RPMI7951 (cell line): ENCODE measurements around the gene SELL. TPM values are rescaled to one million over a fixed set of nuclear protein-coding genes. Genes with fewer than 3 reads are reported as not detected.
"Not testable (repeated sequence)": the region's sequence is repeated elsewhere in the genome, so short reads cannot be mapped to it uniquely, and the experiment has no call there.

Source experiments
- DNase-seq: peaks from one replicate; pipeline ENCODE4 v3.0.0-alpha.2; 2012; ENCODE audit warnings: low read depth
- total RNA-seq: library from RNA; depleted of rRNA; stranded (reverse); fragments of >200 nt; shearing (Covaris generic); gene quantifications from 2 replicates; pipeline ENCODE4 v1.2.3, GENCODE V29; 2014; rRNA removed

SELL gene
- 0.36 TPM in 1 of 2 replicates, not detected in the other for total RNA-seq

DNA sequence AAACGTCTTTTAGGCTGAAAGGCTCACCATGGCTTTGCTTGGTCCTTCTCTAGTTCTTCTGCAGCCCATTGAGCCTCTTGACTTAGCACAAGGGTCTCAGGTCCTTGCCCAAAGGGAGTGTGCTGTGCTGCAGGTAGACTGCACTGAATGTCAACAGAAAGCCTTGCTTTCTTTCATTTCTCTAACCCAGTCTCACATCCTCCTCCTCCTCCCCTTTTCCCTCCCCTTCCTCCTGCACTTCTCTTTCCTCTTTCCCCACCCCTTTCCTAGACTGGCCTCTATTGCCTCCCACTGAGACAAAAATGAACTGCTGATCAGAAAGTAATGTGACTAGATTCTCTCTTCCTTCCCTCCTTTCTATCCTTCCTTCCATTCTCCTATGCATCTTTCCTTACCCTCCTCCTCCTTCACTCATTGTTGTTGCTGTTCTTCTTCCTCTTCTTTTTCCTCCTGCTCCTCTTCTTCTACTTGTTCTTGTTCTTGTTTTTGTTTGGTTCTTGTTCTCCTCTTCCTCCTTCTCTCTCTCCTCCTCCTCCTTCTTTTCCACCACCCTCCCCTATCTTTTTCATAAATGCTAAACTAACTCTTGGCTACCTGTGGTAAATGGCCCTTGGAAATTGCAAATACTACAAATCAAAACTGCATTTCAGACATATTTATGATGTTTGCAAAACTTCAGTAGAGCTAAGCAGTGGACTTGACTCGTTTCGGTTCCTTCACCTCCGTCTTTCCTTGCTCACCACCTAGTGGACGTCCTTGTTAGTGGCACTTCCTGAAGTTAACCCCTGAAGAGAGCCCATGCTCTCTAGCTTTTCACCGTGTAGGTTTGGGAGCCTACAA lies at the start of gene SELL:
Gene SELL (minus strand): TSS at position 152 of the 840 bp plus-strand sequence. CDS start 122 bp downstream, at position 30.
- DNase-seq, result peak; percentile 64

DNA sequence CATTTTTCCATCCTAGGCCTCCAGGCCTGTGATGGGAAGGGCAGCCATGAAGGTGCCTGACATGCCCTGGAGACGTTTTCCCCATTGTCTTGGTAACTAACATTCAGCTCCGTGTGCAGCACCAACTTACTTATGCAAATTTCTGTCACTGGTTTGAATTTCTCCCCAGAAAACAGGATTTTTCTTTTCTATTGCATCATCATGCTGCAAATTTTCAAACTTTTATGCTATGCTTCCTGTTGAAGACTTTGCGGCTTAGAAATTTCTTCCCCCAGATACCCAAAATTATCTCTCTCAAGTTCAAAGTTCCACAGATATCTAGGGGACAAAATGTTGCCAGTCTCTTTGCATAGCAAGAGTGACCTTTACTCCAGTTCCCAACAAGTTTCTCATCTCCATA lies 47.6 kb upstream of the SELL start:
- DNase-seq, result no peak

DNA sequence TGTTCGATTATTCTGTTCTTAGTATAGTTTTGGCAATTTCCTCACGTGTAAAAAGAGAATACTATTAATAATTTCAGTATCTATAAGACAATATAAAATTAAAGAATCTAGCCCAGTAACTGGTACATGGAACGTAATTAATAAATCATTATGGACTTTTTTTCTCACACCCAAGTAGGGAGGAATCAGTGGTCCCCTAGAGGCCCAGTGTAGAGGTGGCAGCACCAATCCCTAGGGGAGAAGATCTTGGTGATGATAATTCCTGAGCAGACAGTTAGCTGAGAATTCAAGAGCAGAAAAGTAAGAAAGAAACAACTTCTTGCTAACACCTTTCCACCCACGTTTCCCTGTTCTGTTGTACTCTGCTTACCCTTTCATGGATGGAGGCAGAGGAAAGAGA lies 42.1 kb upstream of the SELL start:
- no peak for DNase-seq

DNA sequence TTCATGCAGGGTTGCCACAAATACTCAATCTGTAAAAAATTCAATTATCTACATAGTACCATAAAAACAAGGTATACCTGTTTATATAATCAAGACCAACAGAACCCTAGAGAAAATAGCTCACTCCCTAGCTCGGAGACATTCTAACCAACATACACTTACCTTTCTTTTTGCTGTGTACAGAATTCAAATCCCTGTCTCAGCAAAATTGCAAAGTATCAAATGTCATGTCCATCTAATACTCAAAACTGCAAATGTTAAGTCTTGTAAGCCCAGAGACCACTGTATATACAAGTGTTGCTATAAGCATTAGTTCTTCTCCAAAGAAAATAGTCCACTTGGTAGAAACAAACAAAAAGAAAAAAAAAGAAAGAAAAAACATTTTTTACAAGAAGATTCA lies 38.6 kb upstream of the SELL start:
- no peak for DNase-seq

DNA sequence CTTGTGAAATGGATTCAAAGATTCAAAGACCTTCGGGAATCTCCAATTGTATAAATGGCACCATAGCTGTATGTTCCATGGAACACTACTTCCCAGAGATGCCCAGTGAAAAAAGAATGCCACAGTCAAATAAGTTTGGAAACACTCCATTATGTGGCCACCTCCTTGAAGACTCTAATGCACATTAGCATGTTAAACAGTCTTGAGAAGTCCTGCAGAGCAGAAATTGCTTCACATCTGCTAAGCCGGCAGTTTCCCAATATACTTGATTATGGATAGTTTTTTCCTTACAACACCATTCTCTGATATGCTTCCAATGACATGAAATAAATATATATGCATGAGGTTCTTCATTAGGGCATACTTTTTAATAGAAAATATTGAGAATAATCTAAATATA lies 35.1 kb upstream of the SELL start:
- no peak for DNase-seq

DNA sequence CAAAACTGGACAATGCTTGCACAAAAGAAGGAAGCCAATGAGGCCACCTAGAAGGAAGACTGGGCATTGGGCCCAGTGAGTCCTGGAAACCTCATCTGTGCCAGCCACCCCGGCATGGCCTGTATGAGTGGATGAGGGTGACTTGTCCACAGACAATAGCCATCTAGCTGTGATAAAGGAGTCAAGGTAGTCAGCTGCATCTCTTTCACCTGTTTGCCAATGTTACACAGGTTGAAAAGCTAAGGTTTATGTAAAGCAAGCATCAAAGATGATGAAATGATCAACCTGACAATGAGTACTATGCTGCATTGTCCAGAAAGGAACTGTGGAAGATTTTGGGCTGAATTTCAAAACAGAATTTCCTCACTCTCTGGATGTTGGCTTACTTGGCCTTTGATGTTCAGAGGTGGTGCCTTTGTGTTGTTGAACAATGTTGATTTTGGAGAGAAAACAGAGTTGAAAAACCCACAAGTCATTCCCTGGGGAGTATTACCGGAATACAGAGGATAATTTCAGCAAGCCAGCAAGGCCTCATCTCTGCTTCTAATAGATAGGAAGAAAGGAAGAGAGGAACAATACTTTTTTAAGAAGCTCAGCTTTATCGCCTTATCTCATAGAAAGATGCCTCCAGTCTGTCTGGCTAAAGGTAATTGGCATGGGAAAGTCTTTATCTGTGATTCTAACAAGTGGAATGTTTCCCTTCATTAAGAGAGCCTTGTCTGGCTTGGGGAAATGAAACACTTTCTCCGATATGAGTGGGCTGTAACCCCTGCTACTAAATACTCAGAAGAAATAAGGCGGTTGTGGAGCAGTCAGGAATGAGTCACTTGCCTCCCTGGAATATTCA lies 33.8 kb upstream of the SELL start:
- peak; percentile 6 for DNase-seq

DNA sequence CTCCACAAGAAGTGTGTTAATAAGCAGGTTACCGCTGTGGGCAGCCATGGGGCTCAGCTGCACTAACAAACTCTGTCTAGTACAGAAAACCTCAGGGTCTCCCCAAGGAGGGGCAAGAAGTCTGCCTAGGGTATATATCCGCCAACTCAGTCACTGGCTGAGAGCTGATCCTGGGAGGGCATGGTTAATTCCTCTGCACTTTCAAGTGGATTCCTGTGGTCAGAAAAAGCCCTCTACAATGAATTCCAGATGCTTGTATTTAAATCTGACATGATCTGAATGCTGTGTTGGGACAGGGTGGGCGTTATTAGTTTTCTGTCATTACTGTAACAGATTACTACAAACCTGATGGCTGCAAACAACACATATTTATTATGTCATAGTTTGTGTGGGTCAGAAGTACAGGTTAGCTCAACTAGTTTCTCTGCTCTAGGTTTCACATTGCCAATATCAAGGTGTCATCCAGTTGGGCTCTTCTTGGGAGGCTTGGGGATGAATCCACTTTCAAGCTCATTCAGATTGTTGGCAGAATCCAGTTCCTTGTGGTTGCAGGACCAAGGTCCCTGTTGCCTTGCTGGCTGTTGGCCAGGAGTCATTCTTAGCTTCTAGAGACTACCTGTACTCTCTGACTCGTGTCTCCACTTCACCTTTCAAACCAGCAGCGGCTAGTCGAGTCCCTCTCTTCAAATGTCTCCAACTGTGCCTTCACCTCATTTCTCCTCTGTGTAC lies 30.4 kb upstream of the SELL start:
- peak; percentile 62 for DNase-seq

DNA sequence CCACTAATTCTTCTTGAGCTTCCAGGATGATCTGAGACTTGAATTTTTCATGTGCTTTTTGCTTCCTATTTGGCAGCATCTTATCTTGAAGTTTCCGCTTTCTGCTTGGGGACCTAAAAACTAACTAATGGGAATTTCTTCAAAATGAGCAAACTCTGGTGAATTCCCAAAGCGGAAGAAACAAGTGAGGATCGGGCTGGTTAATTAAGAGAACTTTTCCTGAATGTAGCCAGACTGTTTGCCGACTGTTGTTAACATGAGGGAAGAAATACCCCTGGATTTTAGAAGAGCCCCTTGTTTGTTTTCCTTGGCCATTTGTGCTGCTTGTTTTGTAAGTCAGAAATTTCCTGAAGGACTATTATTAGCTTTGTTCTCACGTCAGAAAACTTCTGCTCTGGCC lies 28.6 kb upstream of the SELL start:
- DNase-seq, result no peak

DNA sequence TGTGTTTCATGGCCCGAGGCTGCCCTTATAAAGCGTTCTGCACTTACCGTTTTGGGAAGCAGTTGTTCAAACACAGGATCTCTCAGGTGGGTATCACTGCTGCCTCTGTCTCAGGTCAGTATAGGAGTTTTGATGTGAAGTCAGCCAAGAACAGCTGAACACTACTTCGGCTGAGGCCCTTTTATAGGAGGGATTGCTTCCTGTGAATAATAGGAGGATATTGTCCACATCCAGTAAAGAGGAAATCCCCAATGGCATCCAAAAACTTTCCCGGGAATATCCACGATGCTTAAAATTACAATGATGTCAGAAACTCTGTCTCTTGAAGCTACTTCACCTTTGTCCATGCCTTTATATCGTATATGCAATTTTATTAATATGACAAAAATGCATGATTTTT lies 22.5 kb upstream of the SELL start, which contains the start of gene SELE:
Gene SELE (minus strand): TSS at position 156 of the 400 bp plus-strand sequence. CDS start 467 bp downstream, outside the sequence.
- no peak for DNase-seq

DNA sequence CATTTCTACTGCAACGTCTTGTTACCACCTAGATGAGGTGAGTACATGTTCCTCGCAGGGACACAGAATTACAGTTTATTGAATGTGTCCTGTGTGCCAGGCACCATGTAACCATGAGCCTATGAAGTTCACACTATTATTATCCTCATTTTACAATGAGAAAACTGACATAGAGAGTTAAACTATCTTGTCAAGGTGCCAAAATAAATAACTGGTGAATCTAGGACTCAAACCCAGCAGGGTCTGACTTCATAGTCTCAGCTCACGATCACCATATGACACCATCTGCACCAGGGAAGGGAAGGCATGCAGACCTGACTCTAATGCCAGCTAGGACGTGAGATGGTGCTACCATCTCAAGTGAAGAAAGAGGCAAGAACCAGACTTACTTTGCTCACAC lies 20.0 kb upstream of the SELL start:
- DNase-seq, result peak; percentile 2

DNA sequence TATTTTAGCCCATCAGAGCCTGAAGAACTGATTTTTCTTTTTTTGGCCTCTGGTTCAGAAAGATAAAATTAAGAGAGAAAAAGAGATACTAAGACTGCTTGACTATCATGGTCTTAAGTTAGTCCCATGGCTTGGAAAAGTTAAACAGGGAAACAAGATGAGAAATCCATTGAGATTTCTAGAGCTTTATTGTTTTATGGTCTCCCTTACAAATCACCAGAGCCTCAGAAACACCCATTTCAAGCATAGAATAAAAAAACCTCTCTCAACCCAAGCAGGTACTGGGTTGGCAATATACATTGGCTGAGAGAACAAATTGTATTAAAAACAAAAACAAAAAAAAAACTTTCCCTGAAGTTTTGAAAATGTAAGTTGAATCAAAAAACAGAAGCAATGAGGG lies 18.6 kb upstream of the SELL start:
- no peak for DNase-seq

DNA sequence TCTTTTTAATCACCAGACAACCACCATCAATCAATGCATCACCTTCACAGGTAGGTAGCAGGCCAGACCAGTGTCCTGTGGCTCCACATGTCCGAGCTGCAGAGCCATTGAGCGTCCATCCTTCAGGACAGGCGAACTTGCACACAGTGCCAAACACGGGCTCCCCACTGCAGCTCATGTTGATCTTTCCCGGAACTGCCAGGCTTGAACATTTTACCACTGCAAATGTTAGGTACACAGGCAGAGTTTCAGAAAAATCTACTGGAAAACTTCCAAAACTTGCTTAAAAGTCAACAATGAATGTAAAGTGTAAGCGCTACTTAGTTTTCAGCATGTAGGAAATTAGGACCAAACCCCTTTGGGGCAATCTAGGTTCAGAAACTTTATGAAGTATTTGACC lies 15.9 kb upstream of the SELL start:
- no peak for DNase-seq

DNA sequence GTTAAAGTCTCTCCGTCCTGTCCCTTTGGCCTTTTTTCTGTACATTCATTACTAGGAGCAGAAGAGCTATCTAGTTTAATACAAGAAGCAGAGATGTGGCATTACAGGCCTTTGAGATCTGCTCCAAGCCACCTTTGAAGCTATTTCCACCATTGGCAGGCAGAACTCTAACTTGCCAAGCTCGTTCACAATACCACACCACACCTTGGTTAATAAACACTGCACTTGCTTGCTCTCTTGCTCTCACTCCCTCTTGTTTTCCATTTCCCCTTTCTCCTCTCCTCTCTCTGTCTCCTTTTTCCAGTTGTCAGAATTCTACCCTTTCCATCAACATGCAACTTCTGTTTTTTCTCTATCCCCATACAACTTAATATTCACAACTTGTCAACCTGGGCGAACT lies 15.4 kb upstream of the SELL start:
- DNase-seq, result no peak

DNA sequence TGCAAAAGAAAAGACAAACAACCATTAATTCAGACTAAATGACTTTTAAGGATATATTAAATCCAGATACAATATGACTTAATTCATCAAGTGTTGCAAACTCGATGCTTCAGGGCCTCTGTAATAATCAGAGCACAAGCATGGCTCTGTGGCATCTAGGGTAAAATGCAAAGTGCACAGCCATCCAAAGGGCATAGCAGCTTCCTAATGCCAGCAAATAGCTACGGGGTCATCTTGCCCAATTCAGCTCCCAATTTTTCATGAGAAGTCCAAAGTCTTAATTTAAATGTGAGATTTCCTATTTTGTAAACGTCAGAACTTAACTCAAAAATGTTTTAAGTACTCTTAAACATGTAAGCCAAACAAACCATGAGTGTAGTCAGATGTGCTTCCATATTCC lies 14.5 kb upstream of the SELL start:
- no peak for DNase-seq

DNA sequence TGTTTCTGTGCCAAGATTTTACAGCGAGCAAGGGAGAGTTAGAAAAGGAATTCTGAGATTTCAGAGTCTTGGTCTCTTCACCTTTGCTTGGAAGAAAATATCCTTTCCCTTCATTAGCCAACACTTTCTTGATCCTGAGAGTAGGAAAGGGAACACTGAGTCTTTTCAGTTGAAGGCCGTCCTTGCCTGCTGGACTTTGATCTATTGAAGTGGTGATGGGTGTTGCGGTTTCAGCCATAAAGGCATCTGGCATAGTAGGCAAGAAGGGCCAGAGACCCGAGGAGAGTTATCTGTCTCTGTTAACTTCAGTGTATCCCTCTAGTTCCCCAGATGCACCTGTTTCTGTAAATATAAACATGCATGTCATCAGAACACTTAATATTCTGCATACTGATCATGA lies 12.7 kb upstream of the SELL start:
- no peak for DNase-seq

DNA sequence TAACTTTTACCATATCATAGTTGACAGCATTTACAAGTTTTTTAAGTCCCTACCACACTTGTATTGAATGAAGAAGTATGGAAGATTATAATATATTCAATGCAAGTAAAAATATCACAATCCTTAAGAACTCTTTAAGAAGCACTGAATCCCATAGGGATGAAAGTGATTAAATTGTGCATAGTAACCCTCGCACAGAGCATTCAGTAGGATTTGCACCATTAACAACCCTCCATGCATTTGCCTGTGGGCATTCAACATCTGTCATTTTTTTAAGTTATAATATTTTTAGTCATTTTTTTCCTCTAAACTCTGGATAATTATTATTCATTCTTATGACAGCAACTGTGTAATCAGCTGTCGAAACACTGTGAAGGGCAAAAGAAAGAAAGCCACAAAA lies 12.3 kb upstream of the SELL start:
- DNase-seq, result no peak

DNA sequence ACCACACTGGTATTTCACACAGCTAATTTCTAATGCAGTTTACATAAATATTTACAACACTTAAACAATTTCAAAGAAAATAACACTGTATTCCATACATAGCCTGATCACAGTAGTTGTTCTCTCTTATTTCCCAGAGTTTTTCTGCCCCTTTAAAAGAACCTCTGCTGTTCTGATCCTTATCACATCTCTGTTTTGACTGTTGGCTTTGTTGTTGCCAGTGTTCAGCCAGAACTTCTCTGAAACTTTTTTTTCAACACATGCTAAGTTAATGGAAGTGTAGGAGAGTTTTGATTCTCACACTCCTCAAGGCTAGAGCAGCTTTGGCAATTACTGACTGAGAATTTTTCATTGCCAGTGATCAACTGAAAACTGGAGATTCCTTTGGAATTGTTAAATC lies 11.4 kb upstream of the SELL start:
- DNase-seq, result no peak

DNA sequence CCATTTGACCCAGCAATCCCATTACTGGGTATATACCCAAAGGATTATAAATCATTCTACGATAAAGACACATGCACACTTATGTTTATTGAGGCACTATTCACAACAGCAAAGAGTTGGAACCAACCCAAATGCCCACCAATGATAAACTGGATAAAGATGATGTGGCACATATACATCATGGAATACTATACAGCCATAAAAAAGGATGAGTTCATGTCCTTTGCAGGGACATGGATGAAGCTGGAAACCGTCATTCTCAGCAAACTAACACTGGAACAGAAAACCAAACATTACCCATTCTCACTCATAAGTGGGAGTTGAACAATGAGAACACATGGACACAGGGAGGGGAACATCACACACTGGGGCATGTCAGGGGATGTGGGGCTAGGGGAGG lies 3.7 kb upstream of the SELL start:
- not testable (repeated sequence) for DNase-seq

DNA sequence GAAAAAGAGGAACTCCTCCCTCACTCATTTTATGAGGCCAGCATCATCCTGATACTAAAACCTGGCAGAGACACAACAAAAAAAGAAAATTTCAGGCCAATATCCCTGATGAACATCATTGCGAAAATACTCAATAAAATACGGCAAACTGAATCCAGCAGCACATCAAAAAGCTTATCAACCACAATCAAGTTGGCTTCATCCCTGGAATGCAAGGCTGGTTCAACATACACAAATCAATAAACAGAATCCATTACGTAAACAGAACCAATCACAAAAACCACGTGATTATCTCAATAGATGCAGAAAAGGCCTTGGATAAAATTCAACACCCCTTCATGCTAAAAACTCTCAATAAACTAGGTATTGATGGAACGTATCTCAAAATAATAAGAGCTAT lies 1.7 kb upstream of the SELL start:
- not testable (repeated sequence) for DNase-seq

DNA sequence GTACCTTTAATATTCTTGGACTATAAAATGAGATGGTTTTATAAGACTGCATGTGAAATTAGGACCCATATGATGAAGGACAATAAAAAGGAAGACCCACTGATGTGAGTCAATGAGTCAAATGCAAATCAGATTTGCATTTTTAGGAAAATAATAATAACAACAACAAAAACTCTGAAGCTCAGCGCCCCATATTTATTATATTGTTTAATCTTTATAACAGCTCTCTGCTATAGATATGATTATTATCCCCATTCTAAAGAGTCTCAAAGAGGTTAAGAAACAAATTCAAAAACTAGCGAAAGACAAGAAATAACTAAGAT lies 850 bp upstream of the SELL start:
- no peak for DNase-seq

DNA sequence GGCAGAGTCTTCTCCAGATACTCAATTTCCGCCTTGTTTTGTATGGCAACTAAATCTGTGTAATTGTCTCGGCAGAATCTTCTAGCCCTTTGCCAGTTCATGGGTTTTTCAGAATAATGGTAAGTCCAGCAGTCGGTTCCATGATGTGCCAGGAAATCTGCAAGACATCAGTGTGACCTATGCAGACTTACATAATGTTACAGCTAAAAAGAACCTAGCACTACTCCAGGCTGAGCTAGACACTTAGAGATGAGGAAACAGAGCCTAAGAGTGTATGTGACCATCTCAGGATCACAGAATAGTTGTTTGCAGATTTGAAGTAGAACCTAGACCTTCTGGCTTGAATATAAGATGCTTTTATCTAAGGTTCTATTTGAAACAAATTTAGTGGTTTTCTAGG lies 2.8 kb downstream of the SELL start:
- DNase-seq, result no peak

DNA sequence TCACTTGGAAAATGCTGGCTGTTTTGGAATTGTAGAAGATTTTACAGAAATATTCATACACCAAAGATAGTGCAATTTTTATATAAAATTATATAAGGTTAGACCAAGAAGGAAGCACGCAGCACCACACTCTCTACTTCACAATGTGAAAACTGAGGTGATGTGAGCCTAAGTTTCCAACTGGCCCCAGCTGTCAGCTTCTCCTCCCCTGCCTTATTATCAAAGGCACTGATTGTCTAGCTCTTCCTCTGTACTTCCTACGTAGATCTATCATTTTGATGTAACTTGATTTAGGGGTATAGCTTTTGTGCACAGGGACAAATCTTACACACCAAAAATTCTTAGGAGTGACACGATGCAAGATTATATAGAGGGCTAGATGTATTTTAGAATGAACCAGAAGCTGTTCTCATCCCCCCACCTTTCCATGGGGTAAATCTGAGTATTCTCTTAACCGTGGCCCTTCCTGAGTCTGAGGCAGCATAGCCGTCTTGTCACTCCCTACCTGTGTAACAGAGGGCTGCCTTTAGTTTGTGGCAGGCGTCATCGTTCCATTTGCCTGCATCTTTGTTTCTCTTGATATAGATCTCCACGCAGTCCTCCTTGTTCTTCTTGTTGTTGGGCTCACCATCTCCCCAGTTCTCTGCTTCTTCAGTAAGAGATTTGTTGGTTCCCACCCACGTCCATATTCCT lies 3.4 kb downstream of the SELL start:
- no peak for DNase-seq
